ENCODE measurements around the gene TTLL4. TPM values are rescaled to one million over a fixed set of nuclear protein-coding genes. Genes with fewer than 3 reads are reported as not detected.
A peak's percentile ranks its signal among the peaks of the same experiment; 100 is the strongest.

The TTLL4 gene
- total RNA-seq, 3 donors from 2014 or later = 8.3 to 34.7 (median 29.0) TPM

DNA sequence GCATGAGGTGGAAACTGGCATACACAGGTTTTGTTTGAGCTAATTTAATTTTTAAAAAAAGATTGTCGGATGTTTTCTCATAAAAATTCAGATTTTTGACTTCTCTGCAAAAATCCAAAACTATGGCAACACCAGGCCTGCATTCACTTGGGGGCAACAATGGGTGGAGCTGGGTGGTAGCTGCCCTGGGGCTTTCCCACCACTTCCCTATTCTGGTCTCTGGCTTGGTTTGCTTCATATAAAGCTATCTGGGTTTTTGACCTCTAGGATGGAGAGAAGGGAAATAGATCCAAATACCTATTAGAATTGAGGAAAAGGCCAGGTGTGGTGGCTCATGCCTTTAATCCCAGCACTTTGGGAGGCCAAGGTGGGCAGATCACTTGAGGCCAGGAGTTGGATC is 65.9 kb downstream of the TTLL4 start:
- no peak overlapping the region for H3K27ac ChIP-seq
- no peaks in the 10 kb centered on the region for H3K9me3 ChIP-seq
- H3K27me3 ChIP-seq = no peaks in the 10 kb centered on the region
- intact Hi-C loops (cut with DNase I; ENCODE audit: low total_unique reads) = no loop called here
- no peaks in the 10 kb centered on the region for H3K4me1 ChIP-seq
- DNase-seq (ENCODE audit: low spot score in 2 of 2) = no peak
- no peak overlapping the region for H3K4me3 ChIP-seq
- TF ChIP-seq POLR2AphosphoS5 (IDR thresholded peaks at IDR 0.05) = no peak
- TF ChIP-seq, protein P1, sequence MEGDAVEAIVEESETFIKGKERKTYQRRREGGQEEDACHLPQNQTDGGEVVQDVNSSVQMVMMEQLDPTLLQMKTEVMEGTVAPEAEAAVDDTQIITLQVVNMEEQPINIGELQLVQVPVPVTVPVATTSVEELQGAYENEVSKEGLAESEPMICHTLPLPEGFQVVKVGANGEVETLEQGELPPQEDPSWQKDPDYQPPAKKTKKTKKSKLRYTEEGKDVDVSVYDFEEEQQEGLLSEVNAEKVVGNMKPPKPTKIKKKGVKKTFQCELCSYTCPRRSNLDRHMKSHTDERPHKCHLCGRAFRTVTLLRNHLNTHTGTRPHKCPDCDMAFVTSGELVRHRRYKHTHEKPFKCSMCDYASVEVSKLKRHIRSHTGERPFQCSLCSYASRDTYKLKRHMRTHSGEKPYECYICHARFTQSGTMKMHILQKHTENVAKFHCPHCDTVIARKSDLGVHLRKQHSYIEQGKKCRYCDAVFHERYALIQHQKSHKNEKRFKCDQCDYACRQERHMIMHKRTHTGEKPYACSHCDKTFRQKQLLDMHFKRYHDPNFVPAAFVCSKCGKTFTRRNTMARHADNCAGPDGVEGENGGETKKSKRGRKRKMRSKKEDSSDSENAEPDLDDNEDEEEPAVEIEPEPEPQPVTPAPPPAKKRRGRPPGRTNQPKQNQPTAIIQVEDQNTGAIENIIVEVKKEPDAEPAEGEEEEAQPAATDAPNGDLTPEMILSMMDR (IDR thresholded peaks at IDR 0.05) = no peak
- no peak for TF ChIP-seq POLR2A (IDR thresholded peaks at IDR 0.05)
- no peaks in the 10 kb centered on the region for H3K36me3 ChIP-seq

DNA sequence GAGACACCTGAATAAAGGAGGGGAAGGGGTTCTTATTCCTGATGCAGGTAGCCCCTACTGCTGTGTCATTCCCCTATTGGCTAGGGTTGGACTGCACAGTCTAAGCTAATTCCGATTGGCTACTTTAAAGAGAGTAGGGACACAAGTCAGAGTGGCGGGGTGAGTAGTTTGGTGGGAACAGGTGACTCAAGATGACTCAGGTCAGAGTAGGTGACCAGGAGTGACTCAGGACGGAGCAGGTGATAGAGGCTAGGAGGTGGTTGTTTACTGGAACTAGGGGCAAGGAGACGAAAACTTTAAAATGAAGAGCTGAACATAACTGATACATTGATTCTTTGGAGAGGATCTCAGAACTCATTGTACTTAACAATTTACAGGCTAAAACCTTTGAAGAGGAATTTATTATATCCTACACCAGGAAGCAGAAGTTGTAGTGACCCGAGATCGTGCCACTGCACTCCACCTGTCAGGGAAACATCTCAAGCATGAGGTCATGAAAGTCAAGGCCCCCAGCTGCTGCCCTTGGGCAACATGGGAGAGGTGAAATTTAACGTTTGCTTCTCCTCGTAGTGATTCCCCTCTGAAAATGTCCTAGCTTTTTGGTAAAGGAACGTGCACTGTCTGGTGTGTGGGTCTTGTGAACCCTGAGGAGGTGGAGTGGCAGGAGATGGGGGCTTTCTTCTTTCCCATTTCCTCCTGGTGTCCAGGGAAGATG is 66.8 kb downstream of the TTLL4 start:
- no peak overlapping the region for H3K4me3 ChIP-seq
- DNase-seq (ENCODE audit: low spot score in 2 of 2) = no peak
- H3K27me3 ChIP-seq = no peaks in the 10 kb centered on the region
- H3K9me3 ChIP-seq = no peaks in the 10 kb centered on the region
- H3K27ac ChIP-seq = no peak overlapping the region
- intact Hi-C loops (cut with DNase I; ENCODE audit: low total_unique reads) = no loop called here
- TF ChIP-seq POLR2A (IDR thresholded peaks at IDR 0.05) (no peak), POLR2AphosphoS5 (IDR thresholded peaks at IDR 0.05) (no peak)
- TF ChIP-seq, protein P1 (IDR thresholded peaks at IDR 0.05) = no peak
- H3K4me1 ChIP-seq = no peaks in the 10 kb centered on the region
- no peaks in the 10 kb centered on the region for H3K36me3 ChIP-seq

DNA sequence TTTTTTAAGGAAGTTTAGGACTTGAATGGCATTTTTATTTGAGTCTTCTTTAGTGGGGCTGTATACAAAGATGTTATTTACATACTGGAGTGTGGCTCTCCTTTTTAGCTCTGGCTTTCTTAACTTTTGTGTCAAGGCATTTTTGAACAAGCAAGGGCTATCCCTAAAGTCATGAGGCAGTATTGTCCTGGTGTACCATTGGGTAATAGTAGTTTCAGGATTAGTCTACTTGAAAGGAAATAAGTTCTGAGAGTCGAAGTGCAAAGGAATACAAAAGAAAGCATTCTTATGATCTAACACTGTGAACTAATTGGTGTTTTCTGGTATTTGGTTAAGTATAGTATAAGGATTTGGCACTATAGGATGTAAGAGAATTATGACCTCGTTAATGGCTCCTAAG is 69.4 kb downstream of the TTLL4 start:
- Histone ChIP-seq H3K9me3 (no peaks in the 10 kb centered on the region), H3K27ac (no peak overlapping the region), H3K4me1 (no peaks in the 10 kb centered on the region), H3K4me3 (no peak overlapping the region), H3K36me3 (no peaks in the 10 kb centered on the region), H3K27me3 (no peaks in the 10 kb centered on the region)
- TF ChIP-seq POLR2A (IDR thresholded peaks at IDR 0.05) = no peak
- TF ChIP-seq, protein P1 (IDR thresholded peaks at IDR 0.05) = no peak
- no peak for TF ChIP-seq POLR2AphosphoS5 (IDR thresholded peaks at IDR 0.05)
- DNase-seq (ENCODE audit: low spot score in 2 of 2) = no peak
- intact Hi-C loops (cut with DNase I; ENCODE audit: low total_unique reads) = no loop called here

DNA sequence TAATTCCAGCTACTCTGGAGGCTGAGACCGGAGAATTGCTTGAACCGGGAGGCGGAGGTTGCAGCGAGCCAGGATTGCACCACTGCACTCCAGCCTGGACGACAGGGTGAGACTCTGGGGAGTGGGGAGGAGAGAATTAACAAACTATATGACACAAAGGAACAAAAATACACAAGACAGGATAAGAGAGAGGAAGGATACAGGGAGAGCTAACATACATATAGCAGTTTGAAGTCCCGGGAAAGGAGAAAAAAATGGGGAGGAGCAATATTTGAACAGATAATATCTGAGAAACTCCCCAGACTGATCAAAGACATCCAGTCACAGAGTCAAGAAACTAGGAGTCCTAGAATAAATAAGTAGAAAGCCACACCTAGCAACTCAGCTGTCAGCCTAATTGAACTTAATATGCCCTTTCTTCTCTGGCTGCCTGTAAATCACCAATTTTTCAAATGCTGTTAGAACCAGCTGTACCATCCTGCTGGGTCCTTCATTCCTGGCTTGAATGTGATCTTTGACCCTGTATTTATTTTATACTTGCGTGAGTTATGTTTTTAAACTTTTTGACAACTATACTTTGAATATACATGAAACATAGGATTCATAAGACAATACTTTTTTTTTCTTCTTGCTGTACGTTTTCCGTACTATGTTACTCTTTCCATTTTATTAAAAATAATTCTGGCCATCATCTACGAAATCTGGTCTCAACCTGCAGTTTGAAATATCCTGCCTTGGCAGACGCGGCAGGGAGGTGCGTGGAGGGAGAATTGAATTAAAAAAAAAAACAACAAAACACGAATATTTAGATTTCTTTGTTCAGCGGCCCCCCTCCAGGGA is 70.4 kb downstream of the TTLL4 start:
- H3K36me3 ChIP-seq = no peaks in the 10 kb centered on the region
- peak overlapping the region; percentile 91 for H3K27ac ChIP-seq
- no peaks in the 10 kb centered on the region for H3K4me1 ChIP-seq
- intact Hi-C loops (cut with DNase I; ENCODE audit: low total_unique reads) = no loop called here
- H3K4me3 ChIP-seq = peak overlapping the region; percentile 69 to 80 (median 76)
- TF ChIP-seq POLR2A (IDR thresholded peaks at IDR 0.05) (no peak), POLR2AphosphoS5 (IDR thresholded peaks at IDR 0.05) (no peak)
- TF ChIP-seq, protein P1 (IDR thresholded peaks at IDR 0.05) = no peak
- H3K27me3 ChIP-seq = no peaks in the 10 kb centered on the region
- no peaks in the 10 kb centered on the region for H3K9me3 ChIP-seq
- no peak for DNase-seq (ENCODE audit: low spot score in 2 of 2)

Data from breast epithelium (tissue), 4 donors.